Ammon's horn (tissue), 1 donor: ENCODE measurements around the gene TEKT2.

Source experiments
- DNase-seq: peaks from one replicate; pipeline ENCODE4 v3.0.0-alpha.2; 2016; ENCODE audit warnings: low spot score

The TEKT2 gene

GRCh38 chr1:36106269-36106668, 22.4 kb downstream of the TEKT2 start:
- DNase-seq, result no peak

DNA sequence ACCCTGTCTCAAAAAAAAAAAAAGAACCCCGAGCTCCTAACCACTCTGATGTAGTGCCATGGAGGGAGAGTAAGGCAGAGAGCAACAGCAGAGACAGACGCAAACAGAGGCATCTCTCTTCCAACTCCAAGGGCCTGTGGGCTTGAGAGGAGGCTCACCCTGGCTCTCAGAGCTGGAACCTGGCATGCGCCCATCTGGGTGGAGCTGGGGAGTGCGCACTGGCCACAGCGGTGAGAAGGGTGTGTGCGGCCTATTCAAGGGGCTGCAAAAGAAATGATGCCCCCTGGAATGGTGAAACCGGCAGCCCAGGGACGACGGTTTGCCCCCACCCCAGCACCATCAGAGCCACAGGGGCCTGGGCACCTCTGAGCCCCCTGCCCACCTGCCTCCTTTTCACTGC, 23.5 kb downstream of the TEKT2 start:
- DNase-seq, result no peak

DNA sequence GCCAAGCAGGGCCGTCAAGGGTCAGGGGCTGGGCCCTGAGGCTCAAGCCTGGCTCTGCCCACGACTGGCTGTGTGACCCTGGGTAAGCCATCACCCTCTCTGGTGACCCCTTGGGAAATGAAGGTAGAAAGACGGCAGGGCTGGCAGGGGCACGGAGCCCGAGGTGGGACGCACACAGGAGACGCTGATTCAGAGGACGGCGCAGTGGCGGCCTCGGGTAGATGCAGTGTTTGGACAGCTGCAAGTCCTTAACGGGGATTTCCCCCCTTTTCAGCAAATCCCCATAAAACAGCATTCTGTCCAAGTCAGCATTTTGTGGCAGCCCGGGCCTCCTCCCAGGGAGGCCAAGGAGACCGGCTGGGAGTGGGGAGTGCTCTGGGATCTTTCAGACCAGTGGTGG, 24.4 kb downstream of the TEKT2 start:
- no peak for DNase-seq

- no peak for DNase-seq
Observed at GRCh38 chr1:36109041-36109679, 25.3 kb downstream of the TEKT2 start.

- no peak for DNase-seq
Observed at GRCh38 chr1:36111151-36111550, 27.3 kb downstream of the TEKT2 start.

- no peak for DNase-seq
Observed at GRCh38 chr1:36112823-36113222, 28.9 kb downstream of the TEKT2 start.

- DNase-seq, result no peak
Observed at GRCh38 chr1:36114371-36114770, 30.5 kb downstream of the TEKT2 start.

GRCh38 chr1:36115200-36115669, 31.3 kb downstream of the TEKT2 start:
- peak; percentile 40 for DNase-seq

GRCh38 chr1:36115931-36116330, 32.0 kb downstream of the TEKT2 start:
- DNase-seq, result no peak

DNA sequence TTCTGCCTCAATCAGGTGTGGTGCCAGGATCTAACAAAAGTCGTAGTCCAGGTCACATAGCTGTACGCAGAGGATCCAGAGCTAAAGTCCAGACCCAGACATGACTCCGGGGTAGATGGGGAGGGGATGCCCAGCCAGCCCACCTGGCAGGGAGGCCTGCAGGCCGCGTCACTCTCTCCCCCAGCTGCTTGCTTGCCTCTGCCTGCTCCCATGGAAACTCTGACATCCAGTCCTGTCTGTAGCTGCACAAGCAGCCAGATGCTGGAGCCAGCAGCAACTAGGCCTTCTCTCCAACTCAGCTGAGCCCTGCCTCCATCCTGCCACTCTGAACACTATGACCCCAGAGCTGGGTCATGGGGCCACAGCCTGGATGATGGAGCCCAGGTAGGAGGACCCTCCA, 33.0 kb downstream of the TEKT2 start:
- no peak for DNase-seq

DNA sequence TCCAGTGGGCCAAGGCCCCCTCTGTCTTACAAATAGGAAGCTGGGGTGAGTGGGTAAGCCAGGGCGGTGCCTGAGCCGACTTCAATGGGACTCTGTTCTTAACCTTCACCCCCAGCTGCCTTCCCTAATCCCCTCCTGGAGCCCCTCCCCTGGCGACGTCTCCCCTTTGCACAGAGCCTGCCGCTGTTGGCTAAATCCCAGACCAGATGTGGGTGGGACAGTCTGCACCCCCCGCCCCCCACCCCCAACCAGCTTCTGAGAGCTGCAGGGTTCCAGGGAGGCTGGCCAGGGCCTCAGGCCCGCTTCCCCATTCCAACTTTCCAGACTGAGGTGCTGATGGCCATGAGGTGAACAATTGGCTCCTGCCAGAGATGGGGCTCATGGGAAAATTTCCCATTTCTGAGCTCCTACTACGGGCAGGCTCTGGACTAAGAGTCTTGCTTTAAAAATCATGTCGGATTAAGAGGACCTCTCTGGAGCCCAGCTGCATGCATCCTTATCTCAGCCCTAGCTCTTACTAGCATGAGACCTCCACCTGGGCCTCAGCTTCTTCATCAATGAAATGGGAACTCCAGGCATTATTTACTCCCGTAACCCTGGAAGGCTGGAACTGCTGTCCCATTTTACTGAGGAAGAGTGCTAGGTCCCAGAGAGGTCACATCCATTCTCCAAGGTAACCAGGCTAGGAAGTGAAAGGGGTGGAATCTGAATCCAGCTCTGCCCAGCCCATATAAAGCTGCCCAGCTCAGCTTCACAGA, 34.7 kb downstream of the TEKT2 start:
- DNase-seq, result no peak

DNA sequence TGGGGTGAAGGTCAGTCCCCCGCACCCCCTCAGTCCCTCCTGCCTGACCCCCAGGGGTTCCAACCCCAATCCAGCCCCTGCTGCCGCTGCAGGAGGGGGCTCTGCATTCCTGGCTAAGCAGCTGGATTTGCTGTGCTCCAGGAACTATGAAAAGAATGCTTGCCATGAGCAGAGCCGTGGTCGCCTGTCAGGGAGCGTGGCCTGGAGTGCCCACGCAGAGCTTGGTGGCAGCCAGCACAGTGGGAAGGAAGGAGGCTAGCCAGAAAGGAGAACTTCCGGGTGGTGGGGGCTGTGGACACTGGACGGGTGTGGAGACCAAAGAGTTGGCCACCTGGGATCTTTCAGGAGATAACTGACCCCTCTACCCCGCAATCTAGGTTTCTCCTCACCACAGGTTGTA, 35.6 kb downstream of the TEKT2 start:
- no peak for DNase-seq

GRCh38 chr1:36122062-36123030, 38.5 kb downstream of the TEKT2 start:
- no peak for DNase-seq

GRCh38 chr1:36123356-36123755, 39.5 kb downstream of the TEKT2 start:
- peak; percentile 69 for DNase-seq

DNA sequence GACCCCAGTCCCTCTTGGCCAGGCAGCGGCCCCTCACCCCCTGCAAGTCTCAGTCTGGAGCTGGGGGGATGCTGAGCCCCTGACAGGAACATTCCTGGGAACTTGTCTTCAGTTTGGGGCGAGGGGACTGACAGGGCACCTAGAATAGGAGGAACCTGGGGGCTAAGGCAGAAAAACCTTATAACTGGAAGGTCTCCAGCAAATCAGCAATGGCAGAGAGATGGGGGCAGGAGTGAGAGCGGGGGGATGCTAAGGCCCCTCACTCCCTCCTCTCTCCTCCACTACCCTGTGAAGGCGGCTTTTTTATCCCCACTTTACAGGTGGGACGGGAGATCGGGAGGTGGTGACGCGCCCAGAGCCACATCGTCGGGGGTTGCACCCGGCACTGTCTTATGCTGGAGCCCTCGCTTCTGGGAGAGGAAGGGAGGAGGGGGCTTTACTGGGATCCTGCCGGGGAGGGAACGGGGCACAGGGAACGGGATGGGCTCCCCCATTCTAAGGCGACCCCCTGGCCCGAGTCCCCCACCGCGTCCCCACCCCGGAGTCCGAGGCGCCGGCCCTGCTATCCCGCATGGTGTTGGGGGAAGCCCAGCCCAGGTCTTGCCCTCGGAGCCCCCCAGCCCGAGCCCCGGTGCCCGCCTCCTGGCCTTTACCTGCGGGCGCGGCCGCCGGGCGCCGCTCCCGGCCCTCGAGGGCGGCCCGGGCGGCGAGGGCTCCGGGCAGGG, 40.7 kb downstream of the TEKT2 start:
- DNase-seq, result no peak

- no peak for DNase-seq
Observed at GRCh38 chr1:36125129-36125991, 41.5 kb downstream of the TEKT2 start, which contains the start of gene COL8A2. TSS of gene COL8A2 (minus strand) at chr1:36125222. CDS start at chr1:36100242, 24,980 bp downstream.

DNA sequence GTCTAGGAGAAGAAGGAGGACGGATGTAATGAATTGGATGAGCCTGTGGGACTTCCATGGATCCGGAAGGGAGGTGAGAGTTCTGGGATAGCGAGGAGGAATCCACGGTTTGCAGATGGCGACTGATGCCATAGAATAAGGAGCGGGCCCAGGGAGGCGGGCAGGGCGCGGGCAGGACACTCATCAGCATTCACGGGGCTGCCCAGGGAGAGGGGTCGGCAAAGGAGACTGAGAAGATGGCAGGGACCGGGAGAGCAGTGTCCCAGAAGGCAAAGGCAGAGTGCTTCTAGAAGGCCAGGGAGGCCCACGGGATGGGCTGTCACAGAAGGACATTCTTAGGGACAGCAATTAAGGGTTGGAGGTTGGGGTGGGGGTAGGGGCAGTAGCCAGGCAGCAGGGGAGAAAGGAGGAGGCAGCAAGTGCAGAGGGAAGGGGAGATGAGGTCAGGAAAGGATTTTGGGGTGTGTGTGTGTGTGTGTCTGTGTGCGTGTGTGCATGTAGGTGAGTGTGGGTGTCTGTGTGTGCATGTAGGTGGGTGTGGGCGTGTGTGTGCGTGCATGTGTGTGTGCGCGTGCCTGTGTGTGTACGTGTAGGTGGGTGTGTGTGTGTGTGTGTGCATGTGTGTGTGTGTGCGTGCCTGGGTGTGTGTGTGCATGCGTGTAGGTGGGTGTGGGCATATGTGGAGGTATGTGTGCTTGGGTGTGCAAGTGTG, 42.3 kb downstream of the TEKT2 start:
- DNase-seq, result no peak

DNA sequence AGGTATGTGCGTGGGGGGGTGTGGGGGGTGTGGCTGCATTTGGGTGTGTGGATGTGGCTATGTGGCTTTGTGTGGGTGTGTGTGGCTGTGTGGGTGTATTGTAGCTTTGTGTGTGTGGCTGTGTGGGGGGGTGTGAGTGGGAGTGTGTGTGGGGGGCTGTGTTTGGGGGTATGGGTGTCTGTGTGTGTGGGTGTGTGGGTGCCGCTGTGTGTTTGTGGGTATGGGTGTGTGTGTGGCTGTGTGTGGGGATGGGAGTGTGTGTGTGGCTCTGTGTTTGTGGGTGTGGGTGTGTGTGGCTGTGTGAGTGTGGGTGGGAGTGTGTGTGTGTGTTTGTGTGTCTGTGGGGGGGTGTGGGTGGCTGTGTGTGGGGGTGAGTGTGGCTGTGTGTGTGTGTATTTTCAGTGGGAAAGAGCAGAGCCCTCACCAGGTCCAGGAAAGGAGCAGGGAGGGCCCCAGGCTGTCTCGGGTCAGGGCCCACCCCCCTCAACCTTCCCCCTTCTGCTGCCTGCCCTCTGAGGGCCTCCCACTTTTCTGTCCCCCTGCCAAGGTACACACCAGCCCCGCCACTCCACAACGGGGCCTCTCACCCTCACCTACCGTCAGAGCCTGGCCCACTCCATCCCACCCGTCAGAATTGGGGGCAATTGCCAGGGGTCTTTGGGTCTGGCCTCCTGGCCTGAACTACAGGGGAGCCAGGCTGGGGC, 43.1 kb downstream of the TEKT2 start:
- DNase-seq, result no peak

DNA sequence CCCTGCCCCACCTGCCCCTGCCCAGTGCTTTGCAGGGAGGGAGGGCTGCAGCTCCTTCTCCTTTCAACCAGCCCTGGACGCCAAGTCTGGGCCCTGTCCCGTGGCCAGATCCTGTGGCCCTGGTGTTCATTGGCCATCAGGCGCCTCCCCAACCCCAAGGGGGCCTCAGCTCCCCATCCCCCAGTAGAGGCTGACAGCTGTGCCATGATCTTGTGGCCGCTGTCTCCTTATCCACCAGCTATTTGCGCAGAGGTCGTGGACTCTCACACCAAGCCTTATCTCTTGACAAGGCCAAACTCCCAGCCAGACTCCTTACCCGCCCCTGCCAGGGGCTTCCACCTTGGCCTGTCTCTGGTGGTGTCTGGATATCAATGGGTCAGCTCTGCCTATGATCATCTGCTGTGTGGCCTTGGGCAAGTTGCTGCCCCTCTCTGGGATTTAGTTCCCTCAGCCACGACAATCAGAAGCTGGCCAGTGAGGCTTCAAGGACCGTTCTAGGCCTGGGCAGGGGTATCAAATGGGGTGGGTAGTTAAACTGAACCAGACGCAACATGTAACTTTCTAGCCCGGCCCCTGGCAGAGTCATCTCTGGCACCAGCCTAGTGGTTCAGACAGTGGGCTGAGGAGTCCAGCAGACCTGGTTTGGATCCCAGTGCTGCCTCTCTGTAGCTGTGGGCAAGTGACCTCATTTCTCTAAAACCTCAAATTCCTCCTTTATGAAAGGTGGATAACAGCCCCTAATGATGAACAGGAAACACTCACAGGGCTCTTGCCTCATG, 44.4 kb downstream of the TEKT2 start:
- no peak for DNase-seq
